NCI-H2107 treated with DMSO at 0.1 percent for 48 hours (cell line): ENCODE data around the gene FCMR.
"Not testable (repeated sequence)": the region's sequence is repeated elsewhere in the genome, so short reads cannot be mapped to it uniquely, and the experiment has no call there.

ENCODE experiments used
- DNase-seq: peaks from one replicate; lab custom pipeline; 2025; ENCODE audit not compliant: unreplicated experiment; lab: John Stamatoyannopoulos, UW

FCMR gene

GRCh38 chr1:206924592-206925105, 2.9 kb upstream of the FCMR start:
- DNase-seq: no peak

GRCh38 chr1:206923961-206924557, 2.3 kb upstream of the FCMR start:
- not testable (repeated sequence) for DNase-seq

GRCh38 chr1:206923009-206923960, 1.5 kb upstream of the FCMR start:
- DNase-seq: no peak

GRCh38 chr1:206922524-206922923, 783 bp upstream of the FCMR start:
- DNase-seq: no peak

GRCh38 chr1:206918076-206918475, 3.7 kb downstream of the FCMR start:
- no peak for DNase-seq

GRCh38 chr1:206916000-206916709, 5.6 kb downstream of the FCMR start:
- DNase-seq: no peak

- DNase-seq: no peak
Observed at GRCh38 chr1:206915030-206915735, 6.6 kb downstream of the FCMR start.

GRCh38 chr1:206913766-206914537, 7.8 kb downstream of the FCMR start:
- DNase-seq: no peak

- DNase-seq: peak; percentile 94
Observed at GRCh38 chr1:206912445-206913095, 9.2 kb downstream of the FCMR start.

- peak; percentile 62 for DNase-seq
Observed at GRCh38 chr1:206911064-206911663, 10.6 kb downstream of the FCMR start.

- no peak for DNase-seq
Observed at GRCh38 chr1:206909883-206910318, 11.8 kb downstream of the FCMR start.

- DNase-seq: peak; percentile 68
Observed at GRCh38 chr1:206909161-206909882, 12.4 kb downstream of the FCMR start.

GRCh38 chr1:206908038-206908437, 13.7 kb downstream of the FCMR start:
- no peak for DNase-seq

GRCh38 chr1:206907304-206907991, 14.3 kb downstream of the FCMR start:
- DNase-seq: no peak

GRCh38 chr1:206905295-206906164, 16.2 kb downstream of the FCMR start:
- no peak for DNase-seq

GRCh38 chr1:206904423-206905142, 17.2 kb downstream of the FCMR start:
- no peak for DNase-seq
